ENCODE results near the gene FAM50B. TPM values are rescaled to one million over a fixed set of nuclear protein-coding genes. Genes with fewer than 3 reads are reported as not detected.

The FAM50B gene
- total and polyA plus RNA-seq, 2 donors (not counting 1 experiment from before 2014, with no cell fraction given) = 4.2 to 9.8 TPM

DNA sequence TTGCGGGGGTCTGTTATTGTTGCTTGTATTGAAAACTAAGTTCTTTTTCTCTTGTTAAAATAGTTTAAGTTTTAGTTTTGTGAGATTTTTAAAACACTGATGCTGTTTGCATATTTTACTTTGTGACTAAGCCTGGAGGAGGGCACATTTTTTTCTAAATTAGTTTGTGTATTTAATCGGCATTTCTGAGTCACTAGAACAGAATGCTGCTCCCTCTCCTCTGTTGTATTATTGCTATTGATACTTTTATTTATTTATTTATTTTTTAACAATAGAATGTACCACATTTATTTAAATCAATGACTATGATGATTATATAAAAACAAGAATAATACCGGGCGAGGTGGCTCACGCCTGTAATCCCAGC lies 5.1 kb upstream of the FAM50B start:
- intact Hi-C loops (cut with micrococcal nuclease) = no loop called here
- no peaks in the 10 kb centered on the region for H3K36me3 ChIP-seq (replicated peaks in 1 of 2; ENCODE audit: control extremely low read depth in 1 of 2, control insufficient read depth in 1 of 2, extremely low read depth in 1 of 2, insufficient read depth in 2 of 2, low read length in 1 of 2)
- H3K4me1 Mint-ChIP-seq = peaks cover 9% of the 10 kb centered on the region
- no peak overlapping the region for H3K4me3 ChIP-seq (ENCODE audit: control extremely low read depth in 1 of 5, extremely low read depth in 1 of 5, insufficient read depth in 1 of 5, low read depth in 2 of 5, low read length in 4 of 5)
- H3K27ac Mint-ChIP-seq = no peak overlapping the region
- peaks cover 3% of the 10 kb centered on the region for H3K27me3 Mint-ChIP-seq
- no peak overlapping the region for H3K9ac ChIP-seq (ENCODE audit: low read length)
- no peak overlapping the region for H2AFZ ChIP-seq (ENCODE audit: insufficient read depth, low read depth, low read length, poor library complexity, severe bottlenecking)
- H4K20me1 ChIP-seq (ENCODE audit: control insufficient read depth, insufficient read depth, low read length, poor library complexity, severe bottlenecking) = no peaks in the 10 kb centered on the region
- ChIA-PET CTCF (no interaction called here), POLR2A (no interaction called here)
- no peaks in the 10 kb centered on the region for H3K27me3 ChIP-seq (replicated peaks in 1 of 4; ENCODE audit: control extremely low read depth in 1 of 4, control insufficient read depth in 3 of 4, insufficient read depth in 4 of 4, low read length in 3 of 4)
- H3K9me3 Mint-ChIP-seq (ENCODE audit: insufficient read depth) = no peaks in the 10 kb centered on the region
- DNase-seq (no peak), ATAC-seq (ENCODE audit: low read depth) (no peak)
- no peak overlapping the region for H3K27ac ChIP-seq (ENCODE audit: low read length in 2 of 2)
- H3K4me2 ChIP-seq (replicated peaks; ENCODE audit: low read depth, low read length, poor library complexity, severe bottlenecking) = no peak overlapping the region
- H3K4me3 Mint-ChIP-seq = no peak overlapping the region
- H3K4me1 ChIP-seq (ENCODE audit: control insufficient read depth in 2 of 2, insufficient read depth in 2 of 2, low read length in 2 of 2) = peaks cover 6 to 11% of the 10 kb centered on the region in 2 donors
- no peaks in the 10 kb centered on the region for H3K79me2 ChIP-seq (ENCODE audit: control insufficient read depth, insufficient read depth, low read length)
- H3K9me3 ChIP-seq (ENCODE audit: control extremely low read depth in 1 of 3, control insufficient read depth in 2 of 3, insufficient read depth in 1 of 3, low read length in 2 of 3) = peaks cover 0 to 4% (median 0%) of the 10 kb centered on the region in 3 donors
- WGBS (ENCODE audit: insufficient coverage) = 100% methylated on average over 1 of the region's 5 CpGs
- TF ChIP-seq, protein P1, sequence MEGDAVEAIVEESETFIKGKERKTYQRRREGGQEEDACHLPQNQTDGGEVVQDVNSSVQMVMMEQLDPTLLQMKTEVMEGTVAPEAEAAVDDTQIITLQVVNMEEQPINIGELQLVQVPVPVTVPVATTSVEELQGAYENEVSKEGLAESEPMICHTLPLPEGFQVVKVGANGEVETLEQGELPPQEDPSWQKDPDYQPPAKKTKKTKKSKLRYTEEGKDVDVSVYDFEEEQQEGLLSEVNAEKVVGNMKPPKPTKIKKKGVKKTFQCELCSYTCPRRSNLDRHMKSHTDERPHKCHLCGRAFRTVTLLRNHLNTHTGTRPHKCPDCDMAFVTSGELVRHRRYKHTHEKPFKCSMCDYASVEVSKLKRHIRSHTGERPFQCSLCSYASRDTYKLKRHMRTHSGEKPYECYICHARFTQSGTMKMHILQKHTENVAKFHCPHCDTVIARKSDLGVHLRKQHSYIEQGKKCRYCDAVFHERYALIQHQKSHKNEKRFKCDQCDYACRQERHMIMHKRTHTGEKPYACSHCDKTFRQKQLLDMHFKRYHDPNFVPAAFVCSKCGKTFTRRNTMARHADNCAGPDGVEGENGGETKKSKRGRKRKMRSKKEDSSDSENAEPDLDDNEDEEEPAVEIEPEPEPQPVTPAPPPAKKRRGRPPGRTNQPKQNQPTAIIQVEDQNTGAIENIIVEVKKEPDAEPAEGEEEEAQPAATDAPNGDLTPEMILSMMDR (IDR thresholded peaks at IDR 0.05) = no peak
- TF ChIP-seq EZH2 (IDR thresholded peaks at IDR 0.05; ENCODE audit: borderline replicate concordance, insufficient read depth, low read depth, low read length, poor library complexity, severe bottlenecking) = no peak

GRCh38 chr6:3847521-3847920 lies 1.7 kb upstream of the FAM50B start:
- Histone ChIP-seq H3K9me3 (ENCODE audit: control extremely low read depth in 1 of 3, control insufficient read depth in 2 of 3, insufficient read depth in 1 of 3, low read length in 2 of 3) (peaks cover 0 to 21% (median 0%) of the 10 kb centered on the region in 3 donors), H3K4me3 (ENCODE audit: control extremely low read depth in 1 of 5, extremely low read depth in 1 of 5, insufficient read depth in 1 of 5, low read depth in 2 of 5, low read length in 4 of 5) (no peak overlapping the region), H4K20me1 (ENCODE audit: control insufficient read depth, insufficient read depth, low read length, poor library complexity, severe bottlenecking) (no peaks in the 10 kb centered on the region), H3K36me3 (replicated peaks in 1 of 2; ENCODE audit: control extremely low read depth in 1 of 2, control insufficient read depth in 1 of 2, extremely low read depth in 1 of 2, insufficient read depth in 2 of 2, low read length in 1 of 2) (no peaks in the 10 kb centered on the region), H2AFZ (ENCODE audit: insufficient read depth, low read depth, low read length, poor library complexity, severe bottlenecking) (no peak overlapping the region), H3K4me1 (ENCODE audit: control insufficient read depth in 2 of 2, insufficient read depth in 2 of 2, low read length in 2 of 2) (peaks cover 6 to 21% of the 10 kb centered on the region in 2 donors), H3K9ac (ENCODE audit: low read length) (no peak overlapping the region), H3K79me2 (ENCODE audit: control insufficient read depth, insufficient read depth, low read length) (no peaks in the 10 kb centered on the region), H3K27ac (ENCODE audit: low read length in 2 of 2) (no peak overlapping the region), H3K27me3 (replicated peaks in 1 of 4; ENCODE audit: control extremely low read depth in 1 of 4, control insufficient read depth in 3 of 4, insufficient read depth in 4 of 4, low read length in 3 of 4) (no peaks in the 10 kb centered on the region), H3K4me2 (replicated peaks; ENCODE audit: low read depth, low read length, poor library complexity, severe bottlenecking) (no peak overlapping the region)
- DNase-seq = no peak
- Mint-ChIP-seq H3K9me3 (ENCODE audit: insufficient read depth) (no peaks in the 10 kb centered on the region), H3K4me3 (no peak overlapping the region), H3K4me1 (peaks cover 21% of the 10 kb centered on the region), H3K27ac (no peak overlapping the region), H3K27me3 (no peaks in the 10 kb centered on the region)
- intact Hi-C loops (cut with micrococcal nuclease) = loop anchor here (5.0 kb wide), 3 partner anchors 45 to 130 kb away; no protein-coding TSS in a partner anchor
- ChIA-PET POLR2A (no interaction called here), CTCF (interaction anchor here (1.5 to 4.8 kb wide), 3 partner anchors 43 to 103 kb away, joined by 3 to 82 read pairs (median 21); no protein-coding TSS in a partner anchor)
- 80% methylated on average over 1 of the region's 3 CpGs for WGBS (ENCODE audit: insufficient coverage)
- no peak for TF ChIP-seq EZH2 (IDR thresholded peaks at IDR 0.05; ENCODE audit: borderline replicate concordance, insufficient read depth, low read depth, low read length, poor library complexity, severe bottlenecking)
- TF ChIP-seq, protein P1 (IDR thresholded peaks at IDR 0.05) = no peak
- ATAC-seq (ENCODE audit: low read depth) = no peak

All from B cell (primary cell).